ENCODE measurements around the gene GTF2F2.

GTF2F2 gene

DNA sequence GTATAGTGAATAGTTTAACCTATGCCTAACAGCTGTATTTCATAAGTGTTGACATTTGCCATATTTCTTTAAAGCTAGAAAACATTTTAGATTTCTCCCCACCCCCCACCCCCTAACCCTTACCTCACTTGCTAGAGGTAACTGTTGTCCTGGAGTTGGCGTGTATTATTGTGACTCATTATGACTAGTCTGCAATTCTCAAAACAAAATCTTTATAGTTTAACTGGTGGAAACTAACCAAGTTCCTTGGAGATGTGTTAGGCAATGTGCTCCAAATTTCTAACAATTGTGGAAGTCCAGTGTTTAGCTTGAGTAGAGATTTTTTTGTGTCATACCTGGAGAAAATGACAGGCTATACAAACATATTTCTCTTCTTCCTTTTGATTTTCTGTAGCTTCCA, 42.5 kb downstream of the GTF2F2 start:
- Mint-ChIP-seq H3K4me1 (peaks cover 6% of the 10 kb centered on the region), H3K4me3 (no peak overlapping the region), H3K27me3 (ENCODE audit: low read depth) (no peaks in the 10 kb centered on the region), H3K36me3 (ENCODE audit: low read depth) (peaks cover 32% of the 10 kb centered on the region), H3K27ac (peak overlapping the region in 1 of 3 experiments; percentile 84), H3K9me3 (no peaks in the 10 kb centered on the region)
- TF ChIP-seq, protein P1, sequence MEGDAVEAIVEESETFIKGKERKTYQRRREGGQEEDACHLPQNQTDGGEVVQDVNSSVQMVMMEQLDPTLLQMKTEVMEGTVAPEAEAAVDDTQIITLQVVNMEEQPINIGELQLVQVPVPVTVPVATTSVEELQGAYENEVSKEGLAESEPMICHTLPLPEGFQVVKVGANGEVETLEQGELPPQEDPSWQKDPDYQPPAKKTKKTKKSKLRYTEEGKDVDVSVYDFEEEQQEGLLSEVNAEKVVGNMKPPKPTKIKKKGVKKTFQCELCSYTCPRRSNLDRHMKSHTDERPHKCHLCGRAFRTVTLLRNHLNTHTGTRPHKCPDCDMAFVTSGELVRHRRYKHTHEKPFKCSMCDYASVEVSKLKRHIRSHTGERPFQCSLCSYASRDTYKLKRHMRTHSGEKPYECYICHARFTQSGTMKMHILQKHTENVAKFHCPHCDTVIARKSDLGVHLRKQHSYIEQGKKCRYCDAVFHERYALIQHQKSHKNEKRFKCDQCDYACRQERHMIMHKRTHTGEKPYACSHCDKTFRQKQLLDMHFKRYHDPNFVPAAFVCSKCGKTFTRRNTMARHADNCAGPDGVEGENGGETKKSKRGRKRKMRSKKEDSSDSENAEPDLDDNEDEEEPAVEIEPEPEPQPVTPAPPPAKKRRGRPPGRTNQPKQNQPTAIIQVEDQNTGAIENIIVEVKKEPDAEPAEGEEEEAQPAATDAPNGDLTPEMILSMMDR (IDR thresholded peaks at IDR 0.05; ENCODE audit: unreplicated experiment in 3 of 3): no peak

DNA sequence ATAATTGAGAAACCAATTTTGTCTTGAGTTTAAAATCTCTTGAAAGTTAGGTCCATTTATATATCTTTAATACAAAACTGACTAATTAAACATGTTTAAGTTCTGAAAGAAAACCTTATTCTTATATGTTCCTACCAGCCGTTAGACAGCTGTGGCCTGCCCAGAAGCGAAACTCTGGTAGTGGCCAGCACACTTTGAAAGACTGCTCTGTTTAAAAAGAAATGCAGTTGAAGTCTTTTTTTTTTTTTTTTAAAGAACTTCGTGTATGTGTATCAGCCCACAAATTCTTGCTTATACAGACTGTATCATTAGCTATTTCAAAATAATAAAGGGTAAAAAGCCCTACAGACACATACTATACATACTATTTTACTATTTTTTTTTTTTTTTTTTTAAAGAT, 46.5 kb downstream of the GTF2F2 start:
- H3K4me3 Mint-ChIP-seq: no peak overlapping the region
- peaks cover 16% of the 10 kb centered on the region for H3K36me3 Mint-ChIP-seq (ENCODE audit: low read depth)
- H3K27me3 Mint-ChIP-seq (ENCODE audit: low read depth): no peaks in the 10 kb centered on the region
- TF ChIP-seq, protein P1 (IDR thresholded peaks at IDR 0.05; ENCODE audit: unreplicated experiment in 3 of 3): no peak
- H3K27ac Mint-ChIP-seq: no peak overlapping the region
- H3K9me3 Mint-ChIP-seq: no peaks in the 10 kb centered on the region
- peaks cover 6% of the 10 kb centered on the region for H3K4me1 Mint-ChIP-seq

DNA sequence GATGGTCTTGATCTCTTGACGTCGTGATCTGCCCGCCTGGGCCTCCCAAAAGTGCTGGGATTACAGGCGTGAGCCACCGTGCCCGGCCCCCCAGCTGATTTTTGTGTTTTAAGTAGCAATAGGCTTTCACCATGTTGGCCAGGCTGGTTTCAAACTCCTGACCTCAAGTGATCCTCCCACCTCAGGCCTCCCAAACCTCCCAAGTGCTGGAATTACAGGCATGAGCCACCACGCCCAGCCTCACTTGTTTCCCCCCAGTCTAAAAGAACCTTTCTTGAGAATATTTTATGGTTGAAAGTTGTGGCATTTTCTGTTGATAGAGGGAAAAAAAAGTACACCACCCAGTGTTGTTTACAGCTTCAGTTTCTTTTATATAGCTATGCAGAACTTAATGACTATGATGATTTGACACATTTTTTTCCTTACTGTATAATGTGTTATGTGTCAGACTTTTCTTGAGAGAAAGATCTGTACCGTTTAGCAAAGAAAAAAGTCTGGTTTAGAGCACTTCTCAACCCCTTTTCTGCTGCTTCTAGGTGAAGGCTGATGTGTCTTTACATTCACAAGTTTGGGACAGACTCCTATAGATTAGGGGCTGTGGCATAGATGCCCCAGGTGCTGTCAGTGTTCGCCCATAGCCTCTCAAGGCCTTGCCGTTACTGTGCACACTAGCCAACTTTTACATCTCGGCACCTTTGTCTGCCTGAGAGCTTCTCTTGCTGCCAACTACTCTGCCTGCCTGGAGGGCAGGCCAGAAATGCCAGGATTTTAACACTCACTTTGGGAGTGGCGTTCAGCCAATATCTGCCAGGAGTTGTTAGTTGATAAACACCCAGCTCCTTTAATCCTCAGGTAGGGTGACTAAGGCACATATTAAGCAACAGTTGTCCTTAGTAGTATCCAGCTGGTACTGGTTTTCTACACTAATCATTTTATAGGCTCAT, 47.6 kb downstream of the GTF2F2 start:
- H3K27me3 Mint-ChIP-seq (ENCODE audit: low read depth): no peaks in the 10 kb centered on the region
- H3K4me3 Mint-ChIP-seq: no peak overlapping the region
- H3K36me3 Mint-ChIP-seq (ENCODE audit: low read depth): peaks cover 26% of the 10 kb centered on the region
- no peaks in the 10 kb centered on the region for H3K4me1 Mint-ChIP-seq
- no peaks in the 10 kb centered on the region for H3K9me3 Mint-ChIP-seq
- TF ChIP-seq, protein P1 (IDR thresholded peaks at IDR 0.05; ENCODE audit: unreplicated experiment in 3 of 3): no peak
- no peak overlapping the region for H3K27ac Mint-ChIP-seq

DNA sequence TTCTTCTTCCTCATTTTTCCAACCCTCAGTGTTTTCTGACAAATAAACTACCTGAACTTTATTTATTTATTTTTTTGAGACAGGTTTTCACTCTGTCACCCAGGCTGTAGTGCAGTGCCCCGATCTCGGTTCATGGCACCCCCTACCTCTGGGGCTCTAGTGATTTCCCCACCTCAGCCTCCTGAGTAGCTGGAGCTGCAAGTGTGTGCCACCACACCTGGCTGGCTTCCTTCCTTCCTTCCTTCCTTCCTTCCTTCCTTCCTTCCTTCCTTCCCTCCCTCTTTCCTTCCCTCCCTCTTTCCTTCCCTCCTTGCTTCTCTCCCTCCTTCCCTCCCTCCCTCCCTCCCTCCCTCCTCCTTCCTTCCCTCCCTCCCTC, 48.2 kb downstream of the GTF2F2 start:
- no peak overlapping the region for H3K27ac Mint-ChIP-seq
- no peaks in the 10 kb centered on the region for H3K9me3 Mint-ChIP-seq
- TF ChIP-seq, protein P1 (IDR thresholded peaks at IDR 0.05; ENCODE audit: unreplicated experiment in 3 of 3): no peak
- H3K36me3 Mint-ChIP-seq (ENCODE audit: low read depth): peaks cover 32% of the 10 kb centered on the region
- no peaks in the 10 kb centered on the region for H3K4me1 Mint-ChIP-seq
- H3K27me3 Mint-ChIP-seq (ENCODE audit: low read depth): no peaks in the 10 kb centered on the region
- no peak overlapping the region for H3K4me3 Mint-ChIP-seq

DNA sequence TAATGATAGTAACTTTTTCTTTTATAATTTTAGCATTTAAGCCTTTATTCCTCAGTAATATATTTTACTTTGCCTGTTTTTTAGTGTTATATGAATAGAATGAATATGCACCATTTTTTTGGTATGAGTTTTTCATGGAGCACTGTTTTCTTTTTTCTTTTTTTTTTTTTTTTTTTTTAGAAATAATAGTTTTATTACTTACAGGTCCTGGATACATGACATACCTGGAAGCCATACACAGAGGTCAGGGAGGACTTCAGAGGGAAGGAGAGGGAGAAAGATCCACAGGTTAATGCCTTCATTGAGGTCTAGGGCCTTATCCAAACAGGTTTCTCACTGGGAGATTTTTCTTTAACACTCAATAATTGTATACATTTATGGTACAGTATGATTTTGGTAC, 54.2 kb downstream of the GTF2F2 start:
- peaks cover 44% of the 10 kb centered on the region for H3K36me3 Mint-ChIP-seq (ENCODE audit: low read depth)
- H3K9me3 Mint-ChIP-seq: no peaks in the 10 kb centered on the region
- no peaks in the 10 kb centered on the region for H3K27me3 Mint-ChIP-seq (ENCODE audit: low read depth)
- TF ChIP-seq, protein P1 (IDR thresholded peaks at IDR 0.05; ENCODE audit: unreplicated experiment in 3 of 3): no peak
- no peak overlapping the region for H3K27ac Mint-ChIP-seq
- H3K4me3 Mint-ChIP-seq: no peak overlapping the region
- H3K4me1 Mint-ChIP-seq: peaks cover 8% of the 10 kb centered on the region

All from nephron (organoid).